ENCODE data around the gene PPP1R12C.
A peak's percentile ranks its signal among the peaks of the same experiment; 100 is the strongest.
"Not testable (repeated sequence)": the region's sequence is repeated elsewhere in the genome, so short reads cannot be mapped to it uniquely, and the experiment has no call there.

PPP1R12C gene

DNA sequence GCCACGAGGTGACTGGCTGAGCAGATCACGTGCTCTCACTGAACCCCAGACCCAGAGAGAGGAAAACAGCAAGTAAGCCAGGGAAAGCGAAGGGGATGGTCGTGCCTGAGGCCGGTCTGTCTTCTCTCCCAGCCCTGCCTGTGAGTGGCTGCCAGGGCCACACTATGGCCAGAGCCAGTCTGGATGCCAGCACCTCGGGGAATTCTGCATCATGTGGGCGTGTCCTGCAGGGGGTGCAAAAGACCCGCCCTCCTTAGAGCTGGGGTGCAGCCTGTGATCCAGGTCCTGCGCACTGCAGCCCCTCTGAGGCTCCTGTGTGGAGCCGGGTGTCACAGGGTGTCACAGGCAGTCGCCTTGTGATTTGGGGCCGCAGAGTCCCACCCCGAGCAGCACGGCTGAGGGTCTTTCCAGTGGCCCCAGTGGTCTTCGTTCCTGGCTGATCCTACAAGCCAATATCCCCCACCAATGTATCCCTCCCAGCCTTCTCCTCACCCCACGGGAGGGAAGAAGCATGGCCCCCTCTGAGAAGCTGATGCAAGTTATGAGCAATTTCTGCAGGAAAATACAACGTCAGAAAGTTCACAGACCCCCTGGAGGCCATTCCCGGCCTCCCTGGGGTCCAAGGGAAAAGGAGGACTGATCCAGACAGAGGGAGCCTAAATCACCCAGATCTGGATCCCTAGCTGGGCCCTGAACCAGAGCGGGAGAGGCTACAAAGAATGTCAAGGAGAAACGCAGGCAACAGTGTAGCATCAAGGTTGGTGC is 7.7 kb downstream of the PPP1R12C start:
- TF ChIP-seq, protein P1, sequence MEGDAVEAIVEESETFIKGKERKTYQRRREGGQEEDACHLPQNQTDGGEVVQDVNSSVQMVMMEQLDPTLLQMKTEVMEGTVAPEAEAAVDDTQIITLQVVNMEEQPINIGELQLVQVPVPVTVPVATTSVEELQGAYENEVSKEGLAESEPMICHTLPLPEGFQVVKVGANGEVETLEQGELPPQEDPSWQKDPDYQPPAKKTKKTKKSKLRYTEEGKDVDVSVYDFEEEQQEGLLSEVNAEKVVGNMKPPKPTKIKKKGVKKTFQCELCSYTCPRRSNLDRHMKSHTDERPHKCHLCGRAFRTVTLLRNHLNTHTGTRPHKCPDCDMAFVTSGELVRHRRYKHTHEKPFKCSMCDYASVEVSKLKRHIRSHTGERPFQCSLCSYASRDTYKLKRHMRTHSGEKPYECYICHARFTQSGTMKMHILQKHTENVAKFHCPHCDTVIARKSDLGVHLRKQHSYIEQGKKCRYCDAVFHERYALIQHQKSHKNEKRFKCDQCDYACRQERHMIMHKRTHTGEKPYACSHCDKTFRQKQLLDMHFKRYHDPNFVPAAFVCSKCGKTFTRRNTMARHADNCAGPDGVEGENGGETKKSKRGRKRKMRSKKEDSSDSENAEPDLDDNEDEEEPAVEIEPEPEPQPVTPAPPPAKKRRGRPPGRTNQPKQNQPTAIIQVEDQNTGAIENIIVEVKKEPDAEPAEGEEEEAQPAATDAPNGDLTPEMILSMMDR (IDR thresholded peaks at IDR 0.05; ENCODE audit: low read depth, low read length, missing control alignments): no peak
- H3K4me3 ChIP-seq (ENCODE audit: low read depth, low read length): no peak overlapping the region
- DNase-seq (ENCODE audit: low read depth): no peak

DNA sequence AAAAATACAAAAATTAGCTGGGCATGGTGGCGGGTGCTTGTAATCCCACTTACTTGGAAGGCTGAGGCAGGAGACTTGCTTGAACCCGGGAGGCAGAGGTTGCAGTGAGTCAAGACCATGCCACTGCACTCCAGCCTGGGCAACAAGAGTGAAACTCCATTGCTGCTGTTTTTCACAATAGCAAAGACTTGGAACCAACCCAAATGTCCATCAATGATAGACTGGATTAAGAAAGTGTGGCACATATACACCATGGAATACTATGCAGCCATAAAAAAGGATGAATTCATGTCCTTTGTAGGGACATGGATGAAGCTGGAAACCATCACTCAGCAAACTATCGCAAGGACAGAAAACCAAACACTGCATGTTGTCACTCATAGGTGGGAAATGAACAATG is 10.2 kb downstream of the PPP1R12C start:
- DNase-seq (ENCODE audit: low read depth); H3K4me3 ChIP-seq (ENCODE audit: low read depth, low read length): not testable (repeated sequence)

DNA sequence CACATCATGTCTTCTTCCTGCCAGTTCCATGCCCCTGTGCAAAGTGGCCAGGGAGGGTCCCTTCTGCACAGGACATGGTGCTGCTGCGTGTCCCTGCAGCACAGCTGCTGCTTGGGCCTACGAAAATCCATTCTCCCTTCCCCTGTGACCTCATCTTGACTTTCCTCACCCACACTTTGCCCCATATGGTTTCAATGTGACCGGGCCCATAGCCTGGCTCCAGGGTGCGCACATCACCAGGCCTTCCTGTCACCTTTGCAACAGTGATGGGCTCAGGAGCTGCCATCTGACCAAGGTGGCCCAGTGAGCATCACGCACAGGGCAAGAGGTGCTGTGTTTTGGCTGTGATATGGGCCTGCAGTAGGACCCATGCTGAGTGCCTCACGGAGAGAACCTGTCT is 10.8 kb downstream of the PPP1R12C start:
- DNase-seq (ENCODE audit: low read depth): no peak
- TF ChIP-seq, protein P1 (IDR thresholded peaks at IDR 0.05; ENCODE audit: low read depth, low read length, missing control alignments): no peak
- no peak overlapping the region for H3K4me3 ChIP-seq (ENCODE audit: low read depth, low read length)

DNA sequence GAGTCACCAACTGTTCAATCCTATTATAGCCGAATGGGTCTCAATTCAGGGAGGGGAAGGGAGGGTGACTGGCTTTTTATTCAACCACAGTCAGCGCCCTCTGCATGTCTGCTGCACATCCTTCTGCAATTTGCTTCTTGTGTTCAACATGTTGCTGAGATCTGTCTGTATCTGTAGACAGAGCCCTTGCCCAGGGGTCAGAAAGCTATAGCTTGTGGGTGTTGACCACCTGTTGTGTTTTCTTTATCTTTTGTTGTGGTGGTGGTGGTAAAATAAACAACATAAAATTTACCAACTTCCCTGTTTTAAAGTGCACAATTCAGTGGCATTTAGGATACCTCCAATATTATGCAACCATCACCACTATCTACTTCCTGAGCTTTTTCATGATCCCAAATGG is 12.2 kb downstream of the PPP1R12C start:
- DNase-seq (ENCODE audit: low read depth): no peak
- TF ChIP-seq, protein P1 (IDR thresholded peaks at IDR 0.05; ENCODE audit: low read depth, low read length, missing control alignments): no peak
- no peak overlapping the region for H3K4me3 ChIP-seq (ENCODE audit: low read depth, low read length)

DNA sequence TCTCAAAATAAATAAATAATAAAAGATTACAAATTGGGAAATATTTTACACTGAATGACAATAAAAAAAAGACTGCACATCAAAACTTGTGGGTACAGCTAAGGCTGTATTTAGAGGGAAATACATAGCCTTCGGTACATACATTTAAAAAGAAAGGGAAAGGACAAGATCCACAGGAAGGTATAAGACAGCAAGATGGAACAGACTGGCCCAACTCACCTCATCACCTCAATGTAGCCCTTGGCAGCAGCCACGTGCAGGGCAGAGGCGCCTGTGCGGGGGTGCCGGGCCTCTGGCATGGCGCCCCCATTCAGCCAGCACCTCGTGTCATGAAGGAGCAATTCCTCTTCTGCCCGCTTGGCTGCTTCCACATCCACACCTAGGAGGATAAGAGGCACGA is 14.2 kb downstream of the PPP1R12C start:
- TF ChIP-seq, protein P1 (IDR thresholded peaks at IDR 0.05; ENCODE audit: low read depth, low read length, missing control alignments): no peak
- H3K4me3 ChIP-seq (ENCODE audit: low read depth, low read length): no peak overlapping the region
- no peak for DNase-seq (ENCODE audit: low read depth)

DNA sequence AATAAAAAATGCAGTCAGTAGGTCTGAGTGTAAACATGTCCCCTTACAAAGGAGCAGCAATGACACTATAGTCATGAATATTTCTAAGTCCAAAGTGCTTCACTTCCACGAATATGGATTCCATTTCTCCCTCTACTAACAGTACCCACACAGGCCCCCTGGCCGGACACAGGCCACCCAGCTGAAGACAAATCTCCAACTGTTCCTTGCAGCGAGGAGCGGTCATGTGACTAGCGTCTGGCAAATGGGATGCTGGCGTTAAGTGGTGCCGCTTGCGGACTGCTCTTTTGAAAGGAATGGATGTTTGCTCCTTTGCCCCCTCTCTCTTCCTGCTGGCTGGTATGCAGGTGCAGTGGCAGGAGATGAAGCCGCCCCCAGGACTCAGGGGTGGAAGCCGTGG is 16.2 kb downstream of the PPP1R12C start:
- no peak overlapping the region for H3K4me3 ChIP-seq (ENCODE audit: low read depth, low read length)
- TF ChIP-seq, protein P1 (IDR thresholded peaks at IDR 0.05; ENCODE audit: low read depth, low read length, missing control alignments): no peak
- no peak for DNase-seq (ENCODE audit: low read depth)

DNA sequence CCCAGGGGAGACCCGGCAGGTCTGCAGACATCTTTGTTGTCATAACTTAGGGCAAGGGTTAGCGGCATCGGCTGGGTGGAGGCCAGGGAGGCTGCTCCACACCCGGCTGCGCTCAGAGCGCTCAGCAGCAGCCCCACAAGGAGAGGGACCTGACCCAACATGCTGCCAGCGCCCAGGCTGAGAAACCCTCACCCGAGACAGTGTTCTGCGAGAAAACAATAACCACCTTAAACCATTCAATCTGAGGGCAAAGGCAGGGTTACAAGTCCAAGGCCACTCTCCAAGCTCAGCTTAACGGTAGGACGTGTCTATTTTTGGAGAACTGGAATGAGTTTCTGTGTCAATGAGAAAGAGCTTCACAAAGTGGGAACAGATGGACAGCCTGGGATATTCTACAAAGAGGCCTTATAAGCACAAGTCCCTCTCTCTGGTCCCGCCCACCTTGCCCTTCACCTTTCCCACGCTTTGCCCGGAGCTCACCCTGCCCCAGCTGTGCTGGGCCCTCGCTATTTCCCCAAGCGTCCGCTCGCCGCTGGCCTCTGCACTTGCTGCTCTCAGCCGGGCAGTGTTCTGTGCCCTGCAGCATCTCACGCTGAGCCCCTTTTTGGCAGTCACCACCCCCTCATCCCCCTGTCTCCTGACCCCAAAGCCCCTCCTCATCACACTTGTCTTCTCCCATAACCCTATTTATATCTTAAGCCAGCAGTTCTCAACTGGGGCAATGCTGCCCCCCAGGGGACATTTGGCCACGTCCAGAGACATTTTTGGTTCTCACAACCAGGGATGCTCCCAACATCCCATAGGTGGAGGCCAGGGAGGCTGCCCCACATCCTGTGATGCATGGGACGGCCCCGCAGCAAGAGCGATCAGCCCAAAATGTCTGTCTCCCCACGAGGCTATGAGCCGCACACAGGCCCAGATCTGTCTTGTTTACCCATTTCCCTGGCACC is 17.6 kb downstream of the PPP1R12C start:
- DNase-seq (ENCODE audit: low read depth): no peak
- no peak overlapping the region for H3K4me3 ChIP-seq (ENCODE audit: low read depth, low read length)
- TF ChIP-seq, protein P1 (IDR thresholded peaks at IDR 0.05; ENCODE audit: low read depth, low read length, missing control alignments): peak; percentile 3
